ENCODE results near the gene SLC6A1.

Gene SLC6A1

DNA sequence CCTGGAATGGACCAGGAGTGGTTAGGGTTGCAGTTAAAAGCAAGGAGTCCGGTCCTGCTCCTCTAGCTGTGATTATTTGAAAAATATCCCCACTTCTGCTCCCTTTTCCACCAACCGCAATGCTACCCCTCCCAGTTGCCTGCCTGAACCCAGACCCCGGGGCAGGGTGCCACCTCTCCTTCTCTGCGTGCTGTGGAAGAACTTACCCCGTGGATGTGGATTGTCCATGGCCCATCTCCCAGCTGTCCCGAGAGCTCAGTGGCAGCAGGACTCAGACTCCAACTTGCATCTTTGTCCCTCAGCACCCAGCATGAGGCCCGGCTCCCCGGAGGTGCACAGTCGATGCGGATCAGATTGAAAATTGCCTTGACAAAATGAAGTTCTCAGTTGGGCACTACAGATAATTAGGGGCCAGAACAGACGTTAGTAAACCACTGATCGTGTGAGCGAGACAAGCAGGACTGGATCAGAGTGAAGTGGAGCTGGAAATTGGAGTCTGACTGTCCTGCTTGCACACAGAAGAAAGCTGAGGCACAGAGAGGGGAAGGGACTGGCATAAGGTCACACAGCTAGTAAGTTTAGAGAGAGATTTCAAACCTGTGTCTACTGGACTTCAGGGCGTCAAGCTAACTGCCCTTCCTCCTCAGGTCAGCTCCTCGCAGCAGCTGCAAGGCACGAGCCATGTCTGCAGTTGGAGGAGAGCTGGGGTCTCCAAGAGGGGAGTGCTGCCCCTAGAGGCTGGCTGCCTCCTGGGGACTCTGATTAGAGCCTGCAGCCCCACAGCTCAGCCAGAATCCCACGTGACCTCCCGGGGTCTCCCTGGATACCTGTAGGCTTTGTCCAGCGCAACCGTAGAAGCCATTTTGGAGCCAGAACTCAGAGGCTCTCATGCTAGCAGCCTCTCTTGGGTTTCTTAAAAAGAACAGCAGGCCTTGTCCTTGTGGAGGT, 14.7 kb downstream of the SLC6A1 start:
- no peak for ATAC-seq

GRCh38 chr3:11009898-11010297, 17.4 kb downstream of the SLC6A1 start:
- no peak for TF ChIP-seq OSR1 (CRISPR knock-in tag; IDR thresholded peaks at IDR 0.05)
- no peak for TF ChIP-seq ZFP30 (CRISPR knock-in tag; IDR thresholded peaks at IDR 0.05)
- TF ChIP-seq ZC3H10 (CRISPR knock-in tag; IDR thresholded peaks at IDR 0.05) = no peak
- TF ChIP-seq CSDC2 (CRISPR knock-in tag; IDR thresholded peaks at IDR 0.05) = no peak
- no peak for TF ChIP-seq CSRNP3 (CRISPR knock-in tag; IDR thresholded peaks at IDR 0.05)
- TF ChIP-seq ESRRG (CRISPR knock-in tag; IDR thresholded peaks at IDR 0.05) = no peak
- TF ChIP-seq ZNF8 (CRISPR knock-in tag; IDR thresholded peaks at IDR 0.05) = no peak
- TF ChIP-seq, protein P1, sequence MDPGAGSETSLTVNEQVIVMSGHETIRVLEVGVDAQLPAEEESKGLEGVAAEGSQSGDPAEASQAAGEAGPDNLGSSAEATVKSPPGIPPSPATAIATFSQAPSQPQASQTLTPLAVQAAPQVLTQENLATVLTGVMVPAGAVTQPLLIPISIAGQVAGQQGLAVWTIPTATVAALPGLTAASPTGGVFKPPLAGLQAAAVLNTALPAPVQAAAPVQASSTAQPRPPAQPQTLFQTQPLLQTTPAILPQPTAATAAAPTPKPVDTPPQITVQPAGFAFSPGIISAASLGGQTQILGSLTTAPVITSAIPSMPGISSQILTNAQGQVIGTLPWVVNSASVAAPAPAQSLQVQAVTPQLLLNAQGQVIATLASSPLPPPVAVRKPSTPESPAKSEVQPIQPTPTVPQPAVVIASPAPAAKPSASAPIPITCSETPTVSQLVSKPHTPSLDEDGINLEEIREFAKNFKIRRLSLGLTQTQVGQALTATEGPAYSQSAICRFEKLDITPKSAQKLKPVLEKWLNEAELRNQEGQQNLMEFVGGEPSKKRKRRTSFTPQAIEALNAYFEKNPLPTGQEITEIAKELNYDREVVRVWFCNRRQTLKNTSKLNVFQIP (CRISPR knock-in tag; IDR thresholded peaks at IDR 0.05; ENCODE audit: borderline replicate concordance, low read depth) = no peak
- no peak for TF ChIP-seq ZNF565 (CRISPR knock-in tag; conservative IDR thresholded peaks at IDR 0.05; ENCODE audit: low read depth)
- no peak for ATAC-seq

More for the DNA sequence above, 14.7 kb downstream of the SLC6A1 start:
- TF ChIP-seq, protein P1 (CRISPR knock-in tag; IDR thresholded peaks at IDR 0.05; ENCODE audit: borderline replicate concordance, low read depth) = no peak
- TF ChIP-seq ZNF70 (CRISPR knock-in tag; IDR thresholded peaks at IDR 0.05) (no peak), TSHZ2 (CRISPR knock-in tag; IDR thresholded peaks at IDR 0.05) (no peak), ESRRG (CRISPR knock-in tag; IDR thresholded peaks at IDR 0.05) (no peak)

DNA sequence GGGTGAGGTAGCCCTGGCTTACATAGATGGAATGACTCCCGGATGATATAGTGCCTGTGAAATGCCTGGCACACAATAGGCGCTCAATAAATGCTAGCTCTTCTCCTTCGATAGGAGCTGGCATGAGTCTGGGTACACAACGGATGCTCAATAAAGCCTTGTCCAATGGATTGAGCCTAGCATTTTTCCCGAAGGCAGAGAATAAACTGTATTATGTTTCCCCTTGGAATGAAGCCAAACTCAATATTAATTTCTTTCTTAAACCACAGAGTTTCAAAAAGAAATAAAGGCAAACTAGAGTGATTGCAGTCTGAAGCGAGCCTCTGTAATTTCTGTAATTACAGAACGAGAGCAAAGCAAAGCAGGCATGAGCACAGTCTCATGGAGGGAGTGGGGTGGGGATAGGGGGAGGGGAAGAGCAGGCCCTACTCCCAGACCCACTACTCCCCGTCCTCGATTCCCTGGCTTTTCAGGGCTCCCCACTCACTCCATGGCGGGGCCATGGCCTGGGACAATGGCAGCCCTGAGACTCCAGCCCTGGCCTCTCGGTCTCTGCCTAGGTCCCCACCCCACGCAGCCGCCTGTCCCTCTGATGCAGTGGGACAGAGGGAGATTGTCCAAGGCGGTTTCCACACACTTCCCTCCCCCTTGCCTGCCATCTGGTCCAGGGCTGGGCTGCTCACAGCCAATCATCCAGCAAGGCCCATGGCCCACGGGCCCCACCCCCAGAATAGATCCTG, 18.0 kb downstream of the SLC6A1 start:
- TF ChIP-seq TCF4 (CRISPR knock-in tag; IDR thresholded peaks at IDR 0.05; ENCODE audit: borderline replicate concordance) = no peak
- TF ChIP-seq, protein P1 (CRISPR knock-in tag; IDR thresholded peaks at IDR 0.05; ENCODE audit: borderline replicate concordance, low read depth) = no peak
- TF ChIP-seq ESRRG (CRISPR knock-in tag; IDR thresholded peaks at IDR 0.05) = no peak
- TF ChIP-seq TOX (CRISPR knock-in tag; IDR thresholded peaks at IDR 0.05; ENCODE audit: borderline replicate concordance) = no peak
- TF ChIP-seq, protein P2, sequence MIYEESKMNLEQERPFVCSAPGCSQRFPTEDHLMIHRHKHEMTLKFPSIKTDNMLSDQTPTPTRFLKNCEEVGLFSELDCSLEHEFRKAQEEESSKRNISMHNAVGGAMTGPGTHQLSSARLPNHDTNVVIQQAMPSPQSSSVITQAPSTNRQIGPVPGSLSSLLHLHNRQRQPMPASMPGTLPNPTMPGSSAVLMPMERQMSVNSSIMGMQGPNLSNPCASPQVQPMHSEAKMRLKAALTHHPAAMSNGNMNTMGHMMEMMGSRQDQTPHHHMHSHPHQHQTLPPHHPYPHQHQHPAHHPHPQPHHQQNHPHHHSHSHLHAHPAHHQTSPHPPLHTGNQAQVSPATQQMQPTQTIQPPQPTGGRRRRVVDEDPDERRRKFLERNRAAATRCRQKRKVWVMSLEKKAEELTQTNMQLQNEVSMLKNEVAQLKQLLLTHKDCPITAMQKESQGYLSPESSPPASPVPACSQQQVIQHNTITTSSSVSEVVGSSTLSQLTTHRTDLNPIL (CRISPR knock-in tag; IDR thresholded peaks at IDR 0.05; ENCODE audit: low read depth) = no peak
- TF ChIP-seq ISL1 (CRISPR knock-in tag; IDR thresholded peaks at IDR 0.05) = no peak
- no peak for TF ChIP-seq OSR1 (CRISPR knock-in tag; IDR thresholded peaks at IDR 0.05)
- no peak for TF ChIP-seq ZFP3 (CRISPR knock-in tag; IDR thresholded peaks at IDR 0.05)
- no peak for TF ChIP-seq CSDC2 (CRISPR knock-in tag; IDR thresholded peaks at IDR 0.05)
- TF ChIP-seq ZNF565 (CRISPR knock-in tag; conservative IDR thresholded peaks at IDR 0.05; ENCODE audit: low read depth) = no peak
- no peak for TF ChIP-seq ARNTL (CRISPR knock-in tag; IDR thresholded peaks at IDR 0.05; ENCODE audit: borderline replicate concordance, low read depth)
- TF ChIP-seq PPARA (CRISPR knock-in tag; IDR thresholded peaks at IDR 0.05; ENCODE audit: borderline replicate concordance) = no peak
- TF ChIP-seq GLIS3 (CRISPR knock-in tag; IDR thresholded peaks at IDR 0.05) = no peak
- no peak for ATAC-seq
